Ovary (tissue), 3 donors: ENCODE measurements around the gene IL4.

Experiments used
- CTCF ChIP-seq, 3 donors: fragments of 450-650 bp in 2 of 3; fragments of 200-600 bp in 1 of 3; IDR thresholded peaks; one replicate each; pipeline versions ENCODE4 v1.5.1 to v1.8.0; 2016 to 2022; ENCODE audit warnings: antibody characterized with exemption in 3 of 3, mild to moderate bottlenecking in 1 of 3
- POLR2A ChIP-seq: fragments of 450-650 bp; IDR thresholded peaks from one replicate; pipeline ENCODE4 v1.6.1; 2017; ENCODE audit warnings: antibody characterized with exemption, mild to moderate bottlenecking, moderate library complexity
- donor health status: DM: no; HTN: no; CAD: no.

DNA sequence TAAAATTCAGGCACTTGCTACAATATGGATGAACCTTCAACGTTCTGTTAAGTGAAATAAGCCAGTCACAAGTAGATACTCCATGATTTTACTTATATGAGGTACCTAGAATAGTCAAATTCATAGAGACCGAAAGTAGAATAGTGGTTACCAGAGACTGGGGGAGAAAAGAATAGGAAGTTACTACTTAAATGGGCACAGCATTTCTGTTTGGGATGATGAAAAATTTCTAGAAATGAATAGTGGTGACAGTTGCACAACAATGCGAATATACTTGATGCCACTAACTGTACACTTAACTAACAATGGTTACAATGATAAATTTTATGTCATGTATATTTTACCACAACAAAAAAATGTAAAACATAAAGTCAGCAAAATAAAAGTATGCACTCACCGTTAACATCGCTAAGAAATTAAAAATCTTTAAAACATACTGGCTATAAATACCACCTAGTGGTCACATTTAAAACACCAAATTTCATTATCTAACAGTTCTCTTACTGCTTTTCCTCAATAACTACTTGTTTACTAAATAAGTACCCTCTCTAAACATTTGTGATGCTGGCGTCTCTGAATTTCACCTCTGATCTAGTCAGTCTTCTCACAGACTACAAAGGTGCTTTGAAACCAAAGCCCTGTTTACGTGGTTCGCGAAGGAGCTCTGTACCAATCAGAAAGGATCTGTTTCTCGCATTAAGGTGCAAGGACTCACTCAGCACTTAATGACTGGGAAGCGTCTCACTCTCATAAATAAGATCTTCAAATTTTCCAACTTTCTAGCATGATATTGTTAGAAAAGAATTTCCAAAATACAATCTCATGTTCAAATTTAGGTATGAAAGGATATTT is 40.9 kb downstream of the IL4 start:
- TF ChIP-seq CTCF (IDR thresholded peaks at IDR 0.05) (no peak), POLR2A (no peak)
